HG02885 (cell line): ENCODE measurements around the gene ADIRF.
"Not testable (repeated sequence)": the region's sequence is repeated elsewhere in the genome, so short reads cannot be mapped to it uniquely, and the experiment has no call there.

Experiments
- ATAC-seq: cut with Tn5 transposase; IDR thresholded peaks from one replicate; pipeline ENCODE4 v1.9.1; 2021; ENCODE audit warnings: mild to moderate bottlenecking; ENCODE audit not compliant: unreplicated experiment, poor library complexity

The ADIRF gene

DNA sequence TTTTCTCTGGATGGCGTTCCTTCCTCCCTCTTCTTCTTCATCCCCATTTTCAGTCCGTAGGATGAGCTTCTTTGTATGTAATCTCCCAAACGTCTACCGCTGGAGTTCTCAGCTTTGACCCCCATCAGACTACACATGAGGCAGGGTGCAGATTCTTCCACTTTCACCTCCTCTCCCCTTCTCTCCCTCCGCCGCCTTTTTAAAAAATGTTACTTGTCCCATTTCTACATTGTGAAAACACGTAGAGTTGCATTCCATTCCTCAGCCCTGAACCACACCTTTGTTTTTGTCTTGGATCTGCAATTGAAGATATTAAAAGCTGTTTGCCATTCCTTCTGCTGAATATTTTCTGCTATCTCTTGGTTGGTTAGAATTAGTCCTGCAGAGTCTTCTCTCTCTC lies 6.2 kb downstream of the ADIRF start:
- ATAC-seq = no peak

DNA sequence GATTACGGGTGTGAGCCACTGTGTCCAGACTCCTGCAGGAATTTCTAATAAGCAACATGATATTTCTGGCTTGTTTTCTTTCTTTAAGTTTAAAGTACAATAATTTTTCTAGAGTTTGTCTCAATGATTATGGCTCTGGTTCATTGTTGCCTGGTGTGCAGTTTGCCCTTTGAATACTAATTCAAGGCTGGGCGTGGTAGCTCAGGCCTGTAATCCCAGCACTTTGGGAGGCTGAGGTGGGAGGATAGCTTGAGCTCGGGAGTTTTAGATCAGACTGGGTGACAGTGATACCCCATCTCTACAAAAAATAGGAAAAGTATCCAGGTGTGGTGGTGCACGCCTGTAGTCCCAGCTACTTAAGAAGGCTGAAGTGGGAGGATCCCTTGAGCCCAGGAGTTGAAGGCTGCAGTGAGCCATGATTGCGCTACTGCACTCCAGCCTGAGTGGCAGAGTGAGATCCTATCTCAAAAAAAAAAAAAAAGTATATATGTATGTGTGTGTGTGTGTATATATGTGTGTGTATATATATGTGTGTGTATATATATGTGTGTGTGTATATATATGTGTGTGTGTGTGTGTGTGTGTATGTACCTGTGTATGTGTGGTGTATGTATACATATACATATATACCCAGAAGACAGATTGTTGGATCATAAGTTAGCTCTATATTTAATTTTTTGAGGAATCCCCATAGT lies 8.2 kb downstream of the ADIRF start:
- no peak for ATAC-seq

DNA sequence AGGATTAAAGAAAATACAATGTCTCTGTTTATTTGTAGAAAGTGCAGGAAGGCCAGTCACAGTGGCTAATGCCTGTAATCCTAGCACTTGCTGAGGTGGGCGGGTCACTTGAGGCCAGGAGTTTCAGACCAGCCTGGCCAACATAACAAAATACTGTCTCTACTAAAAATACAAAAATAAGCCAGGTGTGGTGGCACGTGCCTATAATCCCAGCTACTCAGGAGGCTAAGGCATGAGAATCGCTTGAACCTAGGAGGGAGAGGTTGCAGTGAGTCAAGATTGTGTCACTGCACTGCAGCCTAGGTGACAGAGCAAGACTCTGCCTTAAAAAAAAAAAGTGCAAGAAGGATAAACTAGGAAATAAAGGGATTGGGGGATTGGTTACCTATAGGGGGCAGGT lies 10.2 kb downstream of the ADIRF start:
- not testable (repeated sequence) for ATAC-seq

DNA sequence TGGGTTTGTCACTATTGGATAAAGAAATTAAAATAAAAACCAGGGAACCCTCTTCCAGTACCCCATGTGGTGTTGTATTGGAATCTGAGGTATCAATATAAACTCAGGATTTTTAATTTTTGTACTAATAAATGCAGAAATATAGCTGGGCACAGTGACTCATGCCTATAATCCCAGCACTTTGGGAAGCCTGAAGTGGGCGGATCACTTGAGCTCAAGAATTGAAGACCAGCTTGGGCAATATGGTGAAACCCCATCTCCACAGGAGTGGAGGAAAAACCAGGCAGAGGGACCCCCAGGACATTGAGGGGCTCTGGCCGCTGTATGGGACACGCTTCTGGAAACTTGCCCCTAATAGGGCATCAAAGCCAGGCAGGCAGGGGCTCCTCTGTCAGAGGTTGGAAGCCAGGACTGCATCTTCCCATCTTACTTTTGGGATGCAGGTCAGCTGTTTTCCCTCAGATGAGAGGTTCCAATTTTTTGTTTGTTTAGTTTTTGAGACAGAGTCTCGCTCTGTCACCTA lies 11.1 kb downstream of the ADIRF start:
- ATAC-seq = no peak

DNA sequence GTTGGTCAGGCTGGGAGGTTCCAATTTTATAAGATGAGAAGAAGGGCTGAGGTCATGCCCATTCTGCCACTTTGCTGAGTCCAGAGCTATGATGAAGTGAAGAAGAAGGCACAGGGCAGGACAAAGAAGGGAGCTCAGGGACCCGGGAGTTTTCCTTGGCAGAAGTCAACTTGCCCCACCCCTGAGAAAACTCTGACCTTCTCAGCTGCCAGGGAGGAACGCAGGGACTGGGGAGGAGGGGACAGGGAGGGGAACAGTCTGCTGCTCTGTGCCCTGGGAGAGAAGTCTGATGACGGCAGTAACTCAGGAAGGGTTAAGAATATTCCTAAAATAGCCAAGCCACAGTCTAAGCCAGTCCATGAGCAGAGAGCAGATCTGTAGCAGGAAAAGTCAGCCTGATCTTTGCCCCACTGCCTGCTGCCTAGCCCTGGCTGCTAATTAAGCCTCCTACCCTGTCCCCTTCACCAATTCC lies 11.7 kb downstream of the ADIRF start:
- ATAC-seq = no peak

DNA sequence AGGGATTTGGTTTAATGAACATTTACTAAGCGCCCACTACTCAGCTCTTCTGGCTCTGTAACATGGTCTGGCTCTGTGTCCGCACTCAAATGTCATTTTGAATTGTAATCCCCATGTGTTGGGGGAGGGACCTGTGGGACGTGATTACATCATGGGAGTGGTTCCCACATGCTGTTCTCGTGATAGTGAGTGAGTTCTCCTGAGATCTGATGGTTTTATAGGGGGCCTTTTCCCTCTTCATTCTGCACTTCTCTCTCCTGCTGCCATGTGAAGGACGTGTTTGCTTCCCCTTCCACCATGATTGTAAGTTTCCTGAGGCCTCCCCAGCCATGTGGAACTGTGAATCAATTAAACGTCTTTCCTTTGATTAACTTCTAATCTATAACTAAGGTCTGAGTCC lies 12.7 kb downstream of the ADIRF start:
- ATAC-seq = not testable (repeated sequence)

DNA sequence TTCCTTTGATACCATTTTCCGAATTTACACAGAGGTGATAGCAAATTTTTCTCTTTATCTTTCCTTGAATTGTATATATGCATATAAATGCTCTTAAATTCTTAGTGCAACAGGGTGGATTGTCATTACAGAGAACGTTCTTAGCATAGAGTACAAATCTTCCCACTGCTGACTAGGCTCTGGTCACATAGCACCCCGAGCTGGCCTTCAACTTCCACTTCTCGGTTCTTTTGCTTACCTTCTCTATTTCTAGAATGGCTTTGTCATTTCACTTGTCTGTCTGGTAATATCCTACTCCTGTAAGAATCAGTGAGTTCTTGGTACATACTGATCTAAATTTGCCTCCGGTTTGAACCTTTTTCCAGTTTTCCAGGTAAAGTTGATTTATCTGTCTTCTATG lies 13.4 kb downstream of the ADIRF start:
- no peak for ATAC-seq

DNA sequence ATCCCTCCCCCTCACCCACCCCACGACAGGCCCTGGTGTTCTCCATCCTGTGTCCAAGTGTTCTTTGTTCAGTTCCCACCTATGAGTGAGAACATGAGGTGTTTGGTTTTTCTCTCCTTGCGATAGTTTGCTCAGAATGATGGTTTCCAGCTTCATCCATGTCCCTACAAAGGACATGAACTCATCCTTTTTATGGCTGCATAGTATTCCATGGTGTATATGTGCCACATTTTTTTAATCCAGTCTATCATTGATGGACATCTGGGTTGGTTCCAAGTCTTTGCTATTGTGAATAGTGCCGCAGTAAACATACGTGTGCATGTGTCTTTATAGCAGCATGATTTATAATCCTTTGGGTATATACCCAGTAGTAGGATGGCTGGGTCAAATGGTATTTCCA lies 16.2 kb downstream of the ADIRF start:
- not testable (repeated sequence) for ATAC-seq

DNA sequence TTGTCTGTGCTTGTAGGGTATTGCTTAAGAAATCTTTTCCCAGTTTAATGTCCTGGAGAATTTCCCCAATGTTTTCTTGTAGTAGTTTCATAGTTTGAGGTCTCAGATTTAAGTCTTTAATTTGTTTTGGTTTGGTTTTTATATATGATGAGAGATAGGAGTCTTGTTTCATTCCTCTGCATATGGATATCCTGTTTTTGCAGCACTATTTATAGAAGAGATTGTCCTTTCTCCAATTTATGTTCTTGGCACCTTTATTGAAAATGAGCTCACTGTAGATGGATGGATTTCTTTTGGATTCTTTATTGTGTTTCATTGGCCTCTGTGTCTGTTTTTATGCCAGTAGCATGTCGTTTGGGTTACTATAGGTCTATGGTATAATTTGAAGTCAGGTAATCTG lies 20.2 kb downstream of the ADIRF start:
- no peak for ATAC-seq

DNA sequence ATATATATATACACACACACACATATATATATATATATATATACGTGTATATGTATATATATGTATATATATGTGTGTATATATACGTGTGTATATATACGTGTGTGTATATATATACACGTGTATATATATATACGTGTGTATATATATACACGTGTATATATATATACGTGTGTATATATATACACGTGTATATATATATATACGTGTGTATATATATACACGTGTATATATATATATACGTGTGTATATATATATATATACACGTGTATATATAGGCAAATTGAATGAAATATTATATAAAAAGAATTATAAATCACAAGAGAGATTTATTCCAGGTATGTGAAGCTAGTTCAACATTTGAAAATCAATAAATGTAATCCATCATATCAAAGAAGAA lies 23.1 kb downstream of the ADIRF start:
- not testable (repeated sequence) for ATAC-seq

DNA sequence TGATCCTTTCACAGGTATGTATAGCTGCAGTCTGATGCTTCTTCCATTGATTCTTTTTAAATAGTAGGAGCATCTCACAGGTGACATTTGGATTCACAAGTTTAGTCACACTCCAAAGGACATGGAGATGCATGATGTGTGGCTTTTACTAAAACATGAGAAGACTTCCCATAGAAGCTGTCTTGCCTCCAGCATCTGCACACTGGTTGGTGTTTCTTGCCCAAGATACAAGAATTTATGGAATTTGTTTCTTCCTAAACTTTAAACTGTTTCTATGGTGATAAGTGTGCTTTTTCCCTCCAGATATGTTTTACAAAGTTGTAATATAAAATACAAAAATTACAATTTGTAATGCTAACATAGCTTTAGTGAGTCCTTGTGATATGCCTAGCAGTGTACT lies 24.2 kb downstream of the ADIRF start:
- ATAC-seq = no peak

DNA sequence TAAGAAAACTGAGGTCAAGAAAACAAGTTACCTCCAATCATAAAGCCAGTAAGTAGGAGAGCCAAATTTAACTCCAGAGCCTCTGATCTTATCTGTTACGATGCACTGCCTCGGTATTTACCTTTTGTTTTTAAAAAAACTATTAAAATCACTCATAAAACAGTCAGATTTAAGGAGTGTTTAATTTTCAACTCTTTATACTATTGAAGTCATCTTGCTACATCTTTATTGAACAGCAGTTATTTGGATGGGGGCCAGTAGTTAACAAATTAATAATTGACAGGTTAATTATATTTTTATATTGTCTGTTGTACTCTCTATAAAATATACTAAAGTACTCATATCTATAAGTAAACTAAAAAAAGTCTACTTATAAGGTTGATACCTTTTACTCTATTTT lies 24.6 kb downstream of the ADIRF start:
- ATAC-seq = no peak

DNA sequence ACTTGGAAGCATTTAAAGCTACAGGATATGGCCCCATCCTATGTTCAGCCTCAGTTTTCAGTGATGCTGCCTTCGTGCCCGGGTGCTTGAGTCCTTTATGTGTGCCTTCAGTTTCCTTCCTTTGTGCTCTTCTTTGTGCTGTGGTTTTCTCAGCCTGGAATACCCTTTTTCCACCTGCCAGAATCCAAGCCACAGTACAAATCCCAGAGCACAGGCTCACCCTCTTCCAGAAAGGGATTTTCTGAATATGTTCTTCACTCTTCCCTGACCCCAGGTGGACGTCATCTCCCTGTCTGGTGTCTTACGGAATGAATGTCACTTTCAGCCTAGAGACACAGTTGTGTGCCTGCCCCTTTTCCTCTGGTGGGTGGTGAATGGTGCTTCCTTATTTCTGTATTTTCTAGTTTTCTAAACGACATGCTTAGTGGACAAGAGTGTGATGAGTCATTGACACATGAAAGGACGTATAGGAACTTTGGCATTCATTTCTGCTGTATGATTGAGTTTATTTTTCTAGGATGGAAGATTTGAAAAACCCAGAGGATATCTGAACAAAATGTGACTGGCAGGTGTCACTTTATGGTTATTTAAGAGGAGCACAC lies 31.6 kb downstream of the ADIRF start:
- not testable (repeated sequence) for ATAC-seq

DNA sequence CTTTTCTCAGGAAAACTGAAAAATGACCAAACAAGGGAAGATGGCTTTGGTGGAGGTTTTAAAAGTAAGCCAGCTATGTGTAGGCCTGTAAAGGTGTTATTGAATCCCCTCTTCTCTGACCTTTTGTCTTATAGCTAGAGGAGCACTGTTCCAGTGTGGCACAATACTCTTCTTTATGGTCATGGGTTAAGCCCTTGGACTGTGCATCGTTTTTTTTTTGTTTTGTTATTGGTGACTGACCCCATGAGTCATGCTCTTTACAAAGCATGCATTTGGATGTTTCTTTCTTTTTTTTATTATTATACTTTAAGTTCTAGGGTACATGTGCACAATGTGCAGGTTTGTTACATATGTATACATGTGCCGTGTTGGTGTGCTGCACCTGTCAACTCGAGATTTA lies 32.2 kb downstream of the ADIRF start:
- ATAC-seq = no peak

DNA sequence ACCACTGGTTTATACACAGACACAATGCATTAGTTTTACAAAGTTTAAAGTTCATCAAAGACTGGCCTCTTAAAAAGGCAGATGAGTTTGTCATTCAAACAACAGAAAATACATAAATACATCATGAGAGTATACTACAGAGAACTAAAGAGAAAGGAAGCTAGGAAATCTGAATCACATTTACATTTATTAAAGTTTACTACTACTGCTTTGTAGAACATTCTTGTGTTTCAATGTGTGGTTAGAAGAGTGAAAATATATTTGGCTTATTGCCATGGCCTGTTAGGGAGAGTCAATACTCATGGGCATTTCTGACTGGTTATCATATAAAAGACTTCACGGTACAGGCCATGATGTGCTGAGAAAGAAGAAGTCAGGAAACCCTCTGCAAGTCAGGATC lies 38.8 kb downstream of the ADIRF start:
- ATAC-seq = not testable (repeated sequence)

DNA sequence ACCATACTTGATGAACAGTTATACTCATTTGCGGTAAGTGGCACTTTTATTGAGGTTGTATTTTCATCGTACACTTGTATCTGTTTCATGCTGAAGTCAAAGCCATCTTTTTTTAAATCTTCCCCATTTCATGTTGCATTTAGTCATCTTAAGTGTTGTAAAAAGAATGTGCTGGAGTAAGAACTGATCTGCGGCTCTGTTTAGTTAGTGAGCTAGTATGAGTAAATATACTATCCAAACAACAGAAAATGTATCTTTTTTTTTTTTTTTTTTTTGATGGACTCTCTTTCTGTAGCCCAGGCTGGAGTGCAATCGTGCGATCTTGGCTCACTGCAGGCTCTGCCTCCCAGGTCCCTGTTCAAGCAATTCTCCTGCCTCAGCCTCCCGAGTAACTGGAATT lies 39.4 kb downstream of the ADIRF start:
- not testable (repeated sequence) for ATAC-seq

DNA sequence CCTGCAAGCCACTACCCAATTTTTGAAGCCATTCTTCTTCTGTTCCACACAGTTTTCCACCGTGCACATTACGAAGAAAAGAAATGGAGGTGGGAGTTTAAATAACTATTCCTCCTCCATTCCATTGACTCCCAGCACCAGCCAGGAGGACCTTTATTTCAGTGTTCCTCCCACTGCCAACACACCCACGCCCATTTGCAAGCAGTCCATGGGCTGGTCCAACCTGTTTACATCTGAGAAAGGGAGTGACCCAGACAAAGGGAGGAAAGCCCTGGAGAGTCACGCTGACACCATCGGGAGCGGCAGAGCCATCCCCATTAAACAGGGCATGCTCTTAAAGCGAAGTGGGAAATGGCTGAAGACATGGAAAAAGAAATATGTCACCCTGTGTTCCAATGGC lies 40.0 kb downstream of the ADIRF start:
- not testable (repeated sequence) for ATAC-seq

DNA sequence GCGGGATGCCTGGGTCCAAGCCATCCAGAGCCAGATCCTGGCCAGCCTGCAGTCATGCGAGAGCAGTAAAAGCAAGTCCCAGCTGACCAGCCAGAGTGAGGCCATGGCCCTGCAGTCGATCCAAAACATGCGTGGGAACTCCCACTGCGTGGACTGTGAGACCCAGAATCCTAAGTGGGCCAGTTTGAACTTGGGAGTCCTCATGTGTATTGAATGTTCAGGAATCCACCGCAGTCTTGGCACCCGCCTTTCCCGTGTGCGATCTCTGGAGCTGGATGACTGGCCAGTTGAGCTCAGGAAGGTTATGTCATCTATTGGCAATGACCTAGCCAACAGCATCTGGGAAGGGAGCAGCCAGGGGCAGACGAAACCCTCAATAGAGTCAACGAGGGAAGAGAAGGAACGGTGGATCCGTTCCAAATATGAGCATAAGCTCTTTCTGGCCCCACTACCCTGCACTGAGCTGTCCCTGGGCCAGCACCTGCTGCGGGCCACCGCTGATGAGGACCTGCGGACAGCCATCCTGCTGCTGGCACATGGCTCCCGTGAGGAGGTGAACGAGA lies 40.9 kb downstream of the ADIRF start:
- not testable (repeated sequence) for ATAC-seq

DNA sequence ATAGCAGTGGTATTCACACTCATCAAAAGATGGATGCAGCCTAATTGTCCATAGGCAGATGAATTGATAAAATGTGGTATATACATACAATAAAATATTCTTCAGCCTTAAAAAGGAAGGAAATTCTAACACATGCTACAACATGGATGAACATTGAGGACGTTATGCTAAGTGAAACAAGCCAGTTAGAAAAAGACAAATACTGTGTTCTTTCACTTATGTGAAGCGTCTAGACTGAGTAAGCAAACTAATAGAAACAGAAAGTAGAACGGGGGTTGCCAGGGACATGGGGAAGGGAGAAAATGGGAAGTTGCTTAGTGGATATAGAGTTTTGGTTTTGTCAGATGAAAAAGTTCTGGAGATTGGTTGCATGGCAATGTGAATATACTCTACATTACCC lies 45.2 kb downstream of the ADIRF start:
- ATAC-seq = not testable (repeated sequence)

DNA sequence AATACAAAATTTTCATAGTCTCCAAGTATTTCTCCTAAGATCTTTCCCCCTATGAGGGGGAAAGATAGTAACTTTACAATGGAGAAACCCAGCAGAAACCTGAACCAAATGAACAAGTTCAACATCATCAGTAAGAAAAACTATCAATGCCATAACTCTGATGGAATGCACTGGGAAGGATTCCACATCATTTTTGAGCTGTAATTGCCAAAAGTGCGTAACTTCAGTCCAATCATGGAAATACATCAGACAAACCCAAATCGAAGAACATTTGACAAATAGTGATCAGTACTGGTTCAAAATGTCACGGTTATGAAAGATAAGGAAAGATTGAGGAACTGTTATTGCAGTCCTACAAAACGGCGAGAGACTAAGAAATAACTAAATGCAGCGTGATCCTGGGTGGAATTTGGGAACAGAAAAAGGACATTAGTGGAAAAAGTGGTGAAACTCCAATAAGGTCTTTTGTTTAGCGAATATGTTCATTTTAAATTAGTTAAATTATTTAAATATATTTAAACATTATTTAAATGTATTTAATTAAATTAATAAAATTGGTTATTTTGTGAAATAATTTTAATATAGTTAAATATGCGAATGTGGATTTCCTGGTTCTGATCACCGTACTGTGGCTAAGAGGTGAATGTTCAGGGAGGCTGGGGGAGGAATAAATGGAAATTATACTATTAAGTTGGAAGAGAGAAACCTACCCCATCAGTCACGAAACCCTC lies 46.9 kb downstream of the ADIRF start:
- not testable (repeated sequence) for ATAC-seq

DNA sequence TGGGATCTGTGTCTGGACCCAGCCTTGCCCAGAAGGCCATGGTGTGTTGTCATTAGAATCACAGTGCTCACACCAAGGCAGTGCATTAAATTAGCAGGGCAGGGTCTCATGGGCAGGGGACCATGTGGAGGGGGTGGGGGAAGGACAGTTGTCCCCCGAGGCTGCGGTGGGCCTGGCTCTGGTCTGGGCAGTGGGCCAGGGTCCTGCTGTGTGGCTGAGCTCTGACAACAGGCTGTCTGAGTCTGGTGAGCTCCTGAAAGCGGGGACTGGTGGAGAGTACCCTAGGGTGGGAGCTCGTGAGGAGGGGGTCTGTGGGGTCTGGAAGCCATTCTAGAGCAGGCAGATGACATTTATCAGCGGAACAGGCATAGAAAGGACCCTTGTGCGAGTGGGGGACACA lies 49.8 kb downstream of the ADIRF start:
- ATAC-seq = not testable (repeated sequence)
